RWPE2 (cell line): Measurements from ENCODE around the gene SLA2.
"Not testable (repeated sequence)": the region's sequence is repeated elsewhere in the genome, so short reads cannot be mapped to it uniquely, and the experiment has no call there.

Experiments used
- ATAC-seq: fragments of 200-7000 bp; cut with Tn5 transposase; 3 replicates; pipeline ENCODE4 v1.9.1; 2021; ENCODE audit warnings: low read depth
- DNase-seq: peaks from one replicate; pipeline ENCODE4 v3.0.0-alpha.2; 2020; ENCODE audit warnings: low spot score
- H3K27ac ChIP-seq: fragments of 450-650 bp; 2 replicates; pipeline ENCODE4 v1.5.1; 2017; ENCODE audit warnings: mild to moderate bottlenecking; ENCODE audit not compliant: poor library complexity, severe bottlenecking
- H3K27me3 ChIP-seq: fragments of 250-450 bp; sonication (Bioruptor Pico); 2 replicates; pipeline ENCODE4 v1.5.1; 2021; ENCODE audit warnings: mild to moderate bottlenecking, moderate library complexity; ENCODE audit not compliant: insufficient read depth, poor library complexity, severe bottlenecking
- H3K36me3 ChIP-seq: fragments of 250-450 bp; sonication (Bioruptor Pico); 2 replicates; pipeline ENCODE4 v1.5.1; 2020; ENCODE audit warnings: low read depth, mild to moderate bottlenecking, moderate library complexity
- H3K4me1 ChIP-seq: fragments of 250-450 bp; sonication (Bioruptor Pico); 2 replicates; pipeline ENCODE4 v1.5.1; 2021; ENCODE audit warnings: mild to moderate bottlenecking, moderate library complexity; ENCODE audit not compliant: insufficient read depth, poor library complexity, severe bottlenecking
- H3K4me3 ChIP-seq: fragments of 250-450 bp; sonication (Bioruptor Pico); 2 replicates; pipeline ENCODE4 v1.5.1; 2021; ENCODE audit warnings: mild to moderate bottlenecking, moderate library complexity; ENCODE audit not compliant: severe bottlenecking
- H3K9me3 ChIP-seq: fragments of 250-450 bp; sonication (Bioruptor Pico); 2 replicates; pipeline ENCODE4 v1.5.1; 2021; ENCODE audit warnings: mild to moderate bottlenecking, moderate library complexity; ENCODE audit not compliant: severe bottlenecking
- CTCF ChIP-seq: fragments of 450-650 bp; IDR thresholded peaks from one replicate; pipeline ENCODE4 v1.5.1; 2017; ENCODE audit warnings: mild to moderate bottlenecking, moderate library complexity; ENCODE audit not compliant: poor library complexity, severe bottlenecking

Gene SLA2

GRCh38 chr20:36684747-36685146 lies 38.8 kb upstream of the SLA2 start:
- H3K27ac ChIP-seq, result no peak overlapping the region
- no peaks in the 10 kb centered on the region for H3K4me1 ChIP-seq
- TF ChIP-seq CTCF, result no peak
- DNase-seq, result no peak
- H3K9me3 ChIP-seq, result no peaks in the 10 kb centered on the region
- peaks cover 39% of the 10 kb centered on the region for H3K36me3 ChIP-seq
- ATAC-seq, result no peak
- H3K4me3 ChIP-seq, result no peak overlapping the region
- no peaks in the 10 kb centered on the region for H3K27me3 ChIP-seq

GRCh38 chr20:36682311-36682710 lies 36.3 kb upstream of the SLA2 start:
- no peak overlapping the region for H3K27ac ChIP-seq
- no peak for TF ChIP-seq CTCF
- DNase-seq, result no peak
- H3K4me1 ChIP-seq, result no peaks in the 10 kb centered on the region
- H3K36me3 ChIP-seq, result peaks cover 46% of the 10 kb centered on the region
- H3K9me3 ChIP-seq, result no peaks in the 10 kb centered on the region
- no peak for ATAC-seq
- no peaks in the 10 kb centered on the region for H3K27me3 ChIP-seq
- H3K4me3 ChIP-seq, result no peak overlapping the region

DNA sequence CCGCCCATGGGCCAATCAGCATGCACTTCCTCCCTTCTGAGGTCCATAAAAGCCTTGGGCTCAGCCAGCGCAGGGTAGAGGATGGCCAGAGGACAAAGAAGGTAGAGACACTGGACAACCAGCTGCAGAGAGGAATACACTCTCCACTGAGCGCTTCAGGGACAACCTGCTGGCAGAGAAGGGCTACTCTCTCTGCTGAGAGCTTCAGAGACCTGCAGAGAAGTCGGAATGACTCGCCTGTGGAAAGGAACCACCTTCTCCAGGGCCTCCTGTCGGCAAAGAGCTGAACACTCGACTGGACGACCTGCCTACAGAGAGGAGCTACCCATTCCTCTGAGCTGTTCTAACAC lies 31.4 kb upstream of the SLA2 start:
- no peak overlapping the region for H3K4me3 ChIP-seq
- H3K27me3 ChIP-seq, result no peaks in the 10 kb centered on the region
- H3K4me1 ChIP-seq, result no peaks in the 10 kb centered on the region
- peaks cover 33% of the 10 kb centered on the region for H3K36me3 ChIP-seq
- no peak for DNase-seq
- no peak for TF ChIP-seq CTCF
- H3K27ac ChIP-seq, result no peak overlapping the region
- ATAC-seq, result no peak
- no peaks in the 10 kb centered on the region for H3K9me3 ChIP-seq

DNA sequence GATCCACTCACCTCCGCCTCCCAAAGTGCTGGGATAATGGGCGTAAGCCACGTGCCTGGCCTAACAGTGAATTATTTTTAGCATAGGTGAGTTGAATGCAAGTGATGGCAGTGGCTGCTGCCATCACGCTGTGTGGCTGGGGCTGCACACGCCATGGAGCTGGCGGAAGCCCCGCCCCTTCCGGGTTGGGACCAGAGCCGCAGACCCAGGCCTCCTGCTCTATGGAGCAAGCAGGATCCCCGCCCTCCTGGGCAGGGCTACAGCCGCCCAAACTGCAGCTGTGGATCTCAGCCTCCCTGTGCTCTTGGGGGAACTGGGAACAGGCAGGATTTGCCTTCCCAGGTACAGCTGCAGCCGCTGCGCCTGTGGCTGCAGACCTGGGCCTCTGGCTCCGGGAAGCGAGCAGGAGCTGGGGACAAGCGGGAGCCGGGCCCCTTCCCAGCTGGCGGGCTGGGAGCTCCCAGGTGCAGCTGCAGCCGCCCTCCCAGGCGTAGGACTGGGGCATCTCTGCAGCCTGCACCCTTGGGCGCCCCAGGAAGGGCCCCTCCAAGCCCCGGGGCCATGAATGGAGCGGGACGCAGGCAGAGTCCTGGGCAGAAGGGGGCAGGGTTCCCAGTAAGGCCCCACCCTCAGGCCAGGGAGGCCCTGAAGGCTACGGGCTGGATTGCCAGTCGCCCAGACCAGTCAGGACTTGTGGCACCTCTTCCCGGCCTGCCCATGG lies 30.9 kb upstream of the SLA2 start:
- Histone ChIP-seq H3K4me3 (no peak overlapping the region), H3K27me3 (no peaks in the 10 kb centered on the region), H3K36me3 (peaks cover 29% of the 10 kb centered on the region), H3K4me1 (no peaks in the 10 kb centered on the region), H3K27ac (no peak overlapping the region), H3K9me3 (no peaks in the 10 kb centered on the region)
- TF ChIP-seq CTCF, result no peak
- ATAC-seq, result peak; percentile 57
- DNase-seq, result peak; percentile 82

DNA sequence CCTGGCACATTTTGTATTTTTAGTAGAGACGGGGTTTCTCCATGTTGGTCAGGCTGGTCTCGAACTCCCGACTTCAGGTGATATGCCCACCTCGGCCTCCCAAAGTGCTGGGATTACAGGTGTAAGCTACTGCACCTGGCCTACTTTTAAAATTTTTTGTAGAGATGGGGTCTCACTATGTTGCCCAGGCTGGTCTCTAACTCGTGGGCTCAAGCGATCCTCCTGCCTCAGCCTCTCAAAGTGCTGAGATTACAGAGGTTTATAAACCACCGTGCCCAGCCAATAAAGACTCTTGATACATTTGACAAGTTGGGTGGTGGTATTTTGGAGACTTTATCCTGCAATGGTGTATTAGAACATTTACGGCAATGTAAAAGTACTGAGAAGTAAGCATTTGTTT lies 29.5 kb upstream of the SLA2 start:
- ATAC-seq, H3K9me3 ChIP-seq, H3K27ac ChIP-seq, H3K27me3 ChIP-seq, H3K4me3 ChIP-seq, DNase-seq, H3K4me1 ChIP-seq: not testable (repeated sequence)
- H3K36me3 ChIP-seq, result peaks cover 19% of the 10 kb centered on the region
